Measurements from ENCODE around the gene MYL10.

The MYL10 gene

GRCh38 chr7:101629171-101629570 is at the start of gene MYL10:
Gene MYL10, minus strand, starts transcription at chr7:101629296. Its CDS starts 178 bp downstream, at chr7:101629118.
- DNase-seq, result no peak

- DNase-seq, result peak; percentile 32
Measured at GRCh38 chr7:101678658-101679057, 49.6 kb upstream of the MYL10 start.

GRCh38 chr7:101677797-101678479 is 48.8 kb upstream of the MYL10 start:
- peak; percentile 38 for DNase-seq

- no peak for DNase-seq
Measured at GRCh38 chr7:101677391-101677790, 48.3 kb upstream of the MYL10 start.

GRCh38 chr7:101676956-101677355 is 47.9 kb upstream of the MYL10 start:
- no peak for DNase-seq

GRCh38 chr7:101676062-101676598 is 47.0 kb upstream of the MYL10 start:
- DNase-seq, result no peak

GRCh38 chr7:101674439-101674838 is 45.3 kb upstream of the MYL10 start:
- DNase-seq, result no peak

- DNase-seq, result no peak
Measured at GRCh38 chr7:101673951-101674350, 44.9 kb upstream of the MYL10 start.

- DNase-seq, result no peak
Measured at GRCh38 chr7:101673315-101673714, 44.2 kb upstream of the MYL10 start.

- DNase-seq, result no peak
Measured at GRCh38 chr7:101671371-101672356, 42.6 kb upstream of the MYL10 start.

GRCh38 chr7:101669307-101669706 is 40.2 kb upstream of the MYL10 start:
- no peak for DNase-seq

GRCh38 chr7:101668726-101669125 is 39.6 kb upstream of the MYL10 start:
- no peak for DNase-seq

GRCh38 chr7:101667920-101668319 is 38.8 kb upstream of the MYL10 start:
- no peak for DNase-seq

GRCh38 chr7:101667399-101667798 is 38.3 kb upstream of the MYL10 start:
- no peak for DNase-seq

GRCh38 chr7:101666741-101667140 is 37.6 kb upstream of the MYL10 start:
- no peak for DNase-seq

- DNase-seq, result no peak
Measured at GRCh38 chr7:101666293-101666692, 37.2 kb upstream of the MYL10 start.

GRCh38 chr7:101664893-101665471 is 35.9 kb upstream of the MYL10 start:
- DNase-seq, result no peak

- no peak for DNase-seq
Measured at GRCh38 chr7:101664436-101664835, 35.3 kb upstream of the MYL10 start.

GRCh38 chr7:101663747-101664146 is 34.7 kb upstream of the MYL10 start:
- no peak for DNase-seq

- no peak for DNase-seq
Measured at GRCh38 chr7:101662447-101662998, 33.4 kb upstream of the MYL10 start.

- no peak for DNase-seq
Measured at GRCh38 chr7:101659706-101660105, 30.6 kb upstream of the MYL10 start.

GRCh38 chr7:101657171-101657570 is 28.1 kb upstream of the MYL10 start:
- DNase-seq, result no peak

- DNase-seq, result no peak
Measured at GRCh38 chr7:101651112-101651511, 22.0 kb upstream of the MYL10 start.

Measured in fibroblast of skin of right quadriceps (primary cell).